ENCODE results near the gene MCC.

The MCC gene

GRCh38 chr5:113487416-113487780 is 855 bp downstream of the MCC start:
- Histone ChIP-seq H3K27ac (ENCODE audit: extremely low read depth, low read depth, low read length) (no peak overlapping the region), H3K4me1 (ENCODE audit: control insufficient read depth, insufficient read depth, low read length) (peaks cover 15% of the 10 kb centered on the region; the same call in 1 of the 2 replicates), H3K9me3 (ENCODE audit: control insufficient read depth, insufficient read depth, low read depth, low read length) (no peaks in the 10 kb centered on the region), H3K4me3 (ENCODE audit: low read depth, low read length) (peak overlapping the region; percentile 83), H3K36me3 (ENCODE audit: control insufficient read depth in 2 of 2, insufficient read depth in 1 of 2, low read length in 2 of 2) (no peaks in the 10 kb centered on the region)
- ChIA-PET CTCF (interaction anchor here (0.7 to 1.6 kb wide), 4 partner anchors 11 to 491 kb away, joined by 3 to 7 read pairs (median 4); no protein-coding TSS in a partner anchor), POLR2A (interaction anchor here (0.6 to 2.1 kb wide), 6 partner anchors 13 to 863 kb away, joined by 3 to 11 read pairs (median 5); partner anchors contain the start of genes DCP2 and YTHDC2)
- TF ChIP-seq TRIM28 (IDR thresholded peaks at IDR 0.05; ENCODE audit: borderline replicate concordance, low read length) (no peak), ZFHX2 (tag by site-specific recombination; conservative IDR thresholded peaks at IDR 0.05) (peak; percentile 22; the same call in 1 of the 2 replicates)

- CTCF ChIA-PET, result interaction anchor here (0.6 kb wide), 1 partner anchor 20 kb away, joined by 4 read pairs; no protein-coding TSS in a partner anchor
- H3K9me3 ChIP-seq (ENCODE audit: control insufficient read depth, insufficient read depth, low read depth, low read length), result no peaks in the 10 kb centered on the region
- no peaks in the 10 kb centered on the region for H3K4me1 ChIP-seq (ENCODE audit: control insufficient read depth, insufficient read depth, low read length)
- H3K36me3 ChIP-seq (ENCODE audit: control insufficient read depth in 2 of 2, insufficient read depth in 1 of 2, low read length in 2 of 2), result no peaks in the 10 kb centered on the region; a peak in 1 of 3 replicates
- no peak overlapping the region for H3K27ac ChIP-seq (ENCODE audit: extremely low read depth, low read depth, low read length)
- no peak overlapping the region for H3K4me3 ChIP-seq (ENCODE audit: low read depth, low read length)
- POLR2A ChIA-PET, result no interaction called here
- TF ChIP-seq ZNF529 (tag by site-specific recombination; IDR thresholded peaks at IDR 0.05; ENCODE audit: insufficient replicate concordance) (no peak), MZF1 (tag by site-specific recombination; IDR thresholded peaks at IDR 0.05; ENCODE audit: borderline replicate concordance) (no peak), ZNF148 (tag by site-specific recombination; IDR thresholded peaks at IDR 0.05; ENCODE audit: borderline replicate concordance) (no peak), KLF7 (tag by site-specific recombination; IDR thresholded peaks at IDR 0.05; ENCODE audit: borderline replicate concordance) (no peak), ZNF561 (tag by site-specific recombination; IDR thresholded peaks at IDR 0.05; ENCODE audit: borderline replicate concordance) (peak; percentile 82), ZBTB44 (tag by site-specific recombination; IDR thresholded peaks at IDR 0.05) (peak; percentile 52; the same call in 1 of the 2 replicates), ZNF580 (tag by site-specific recombination; IDR thresholded peaks at IDR 0.05) (no peak), ZNF184 (tag by site-specific recombination; IDR thresholded peaks at IDR 0.05) (peak; percentile 79; the same call in 1 of the 2 replicates), PATZ1 (tag by site-specific recombination; IDR thresholded peaks at IDR 0.05) (no peak), ZNF416 (tag by site-specific recombination; IDR thresholded peaks at IDR 0.05) (no peak), ZNF214 (tag by site-specific recombination; IDR thresholded peaks at IDR 0.05; ENCODE audit: borderline replicate concordance) (0 out of 2 replicates have a peak, but pooled peaks have one; percentile 28), HOXD13 (CRISPR knock-in tag; IDR thresholded peaks at IDR 0.05; ENCODE audit: borderline replicate concordance) (no peak), ZNF777 (tag by site-specific recombination; IDR thresholded peaks at IDR 0.05; ENCODE audit: borderline replicate concordance) (no peak), EGR2 (tag by site-specific recombination; IDR thresholded peaks at IDR 0.05; ENCODE audit: low read depth) (no peak), ZNF26 (tag by site-specific recombination; IDR thresholded peaks at IDR 0.05) (no peak), ZNF677 (tag by site-specific recombination; IDR thresholded peaks at IDR 0.05) (0 out of 2 replicates have a peak, but pooled peaks have one; percentile 44), ZNF513 (tag by site-specific recombination; IDR thresholded peaks at IDR 0.05) (0 out of 2 replicates have a peak, but pooled peaks have one; percentile 33), ZNF626 (tag by site-specific recombination; IDR thresholded peaks at IDR 0.05) (0 out of 2 replicates have a peak, but pooled peaks have one; percentile 59), ZNF692 (tag by site-specific recombination; IDR thresholded peaks at IDR 0.05) (no peak), ZNF549 (tag by site-specific recombination; IDR thresholded peaks at IDR 0.05) (peak; percentile 67; the same call in 1 of the 2 replicates)
Observed at GRCh38 chr5:113480243-113480642, 8.0 kb downstream of the MCC start.
